ENCODE results near the gene FGF19.

Gene FGF19

DNA sequence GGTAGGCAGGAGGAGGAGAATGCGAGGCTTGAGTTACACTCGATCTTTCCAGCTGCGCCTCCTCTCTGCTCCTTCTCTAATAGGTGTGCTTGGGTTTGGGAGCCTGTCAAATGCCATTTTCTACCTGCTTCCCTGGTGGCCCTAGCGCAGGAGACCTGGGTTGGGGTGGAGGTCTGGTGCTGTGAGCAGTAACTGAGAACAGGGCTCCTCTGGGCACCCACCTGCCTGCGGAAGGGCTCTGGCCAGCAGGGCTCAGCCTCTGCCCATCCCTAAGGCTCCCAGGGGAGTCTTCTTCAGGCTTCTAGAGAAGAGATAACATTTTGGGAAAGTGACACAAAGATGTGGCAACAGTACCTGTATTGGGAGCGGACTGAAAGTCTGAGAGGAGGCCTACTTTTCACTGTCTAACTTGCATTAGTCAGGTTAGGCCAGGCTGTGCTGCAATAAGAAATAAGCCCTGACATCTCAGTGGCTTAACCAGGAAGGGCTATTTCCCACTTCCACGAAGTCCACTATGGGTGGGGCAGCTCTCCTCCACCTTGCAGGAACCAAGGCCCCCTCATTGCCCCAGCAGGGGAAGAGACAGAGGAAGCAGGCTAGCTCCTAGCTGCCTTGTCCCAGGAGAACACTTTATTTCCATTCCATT is 21.0 kb downstream of the FGF19 start:
- Mint-ChIP-seq H3K4me3 (no peak overlapping the region), H3K27me3 (peaks cover 36% of the 10 kb centered on the region), H3K4me1 (ENCODE audit: low read depth) (peaks cover 9% of the 10 kb centered on the region), H3K27ac (no peak overlapping the region), H3K36me3 (ENCODE audit: low read depth) (no peaks in the 10 kb centered on the region), H3K9me3 (no peaks in the 10 kb centered on the region)
- intact Hi-C loops (cut with micrococcal nuclease), result loop anchor here (10.0 kb wide), 1 partner anchor 512 kb away; no protein-coding TSS in a partner anchor

DNA sequence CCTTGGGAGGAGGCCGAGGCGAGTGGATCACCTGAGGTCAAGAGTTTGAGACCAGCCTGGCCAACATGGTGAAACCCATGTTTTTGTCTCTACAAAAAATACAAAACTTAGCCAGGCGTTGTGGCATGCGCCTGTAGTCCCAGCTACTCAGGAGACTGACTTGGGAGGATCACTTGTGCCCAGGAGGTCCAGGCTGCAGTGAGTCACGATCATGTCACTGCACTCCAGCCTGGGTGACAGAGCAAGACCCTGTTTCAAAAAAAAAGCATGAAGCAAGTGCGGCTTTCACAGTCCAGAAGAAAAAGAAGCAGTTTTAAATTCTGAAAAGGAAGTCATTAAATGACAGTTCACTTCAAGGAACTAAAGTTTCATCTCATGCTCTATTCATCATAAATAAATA is 21.6 kb downstream of the FGF19 start:
- Mint-ChIP-seq H3K4me1 (ENCODE audit: low read depth) (peaks cover 9% of the 10 kb centered on the region), H3K9me3 (no peaks in the 10 kb centered on the region), H3K27ac (no peak overlapping the region), H3K36me3 (ENCODE audit: low read depth) (no peaks in the 10 kb centered on the region), H3K4me3 (no peak overlapping the region), H3K27me3 (peaks cover 35% of the 10 kb centered on the region)
- intact Hi-C loops (cut with micrococcal nuclease), result loop anchor here (10.0 kb wide), 1 partner anchor 513 kb away; no protein-coding TSS in a partner anchor

DNA sequence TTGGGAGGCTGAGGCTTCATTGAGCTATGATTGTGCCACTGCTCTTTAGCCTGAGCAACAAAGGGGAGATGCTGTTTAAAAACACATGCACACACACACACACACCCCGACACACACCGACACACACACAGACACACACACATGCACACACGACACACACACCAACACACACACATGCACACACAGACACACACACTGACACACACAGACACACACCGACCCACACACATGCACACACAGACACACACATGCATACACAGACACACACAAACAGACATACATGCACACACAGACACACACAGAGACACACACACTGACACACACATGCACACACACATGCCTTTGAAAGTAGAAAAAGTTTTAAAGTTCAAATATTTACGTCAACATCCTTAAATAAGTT is 23.1 kb downstream of the FGF19 start:
- intact Hi-C loops (cut with micrococcal nuclease), result loop anchor here (10.0 kb wide), 1 partner anchor 514 kb away; no protein-coding TSS in a partner anchor
- H3K27ac Mint-ChIP-seq, result no peak overlapping the region
- peaks cover 4% of the 10 kb centered on the region for H3K4me1 Mint-ChIP-seq (ENCODE audit: low read depth)
- H3K27me3 Mint-ChIP-seq, result peaks cover 28% of the 10 kb centered on the region
- H3K4me3 Mint-ChIP-seq, result no peak overlapping the region
- H3K9me3 Mint-ChIP-seq, result no peaks in the 10 kb centered on the region
- H3K36me3 Mint-ChIP-seq (ENCODE audit: low read depth), result no peaks in the 10 kb centered on the region

DNA sequence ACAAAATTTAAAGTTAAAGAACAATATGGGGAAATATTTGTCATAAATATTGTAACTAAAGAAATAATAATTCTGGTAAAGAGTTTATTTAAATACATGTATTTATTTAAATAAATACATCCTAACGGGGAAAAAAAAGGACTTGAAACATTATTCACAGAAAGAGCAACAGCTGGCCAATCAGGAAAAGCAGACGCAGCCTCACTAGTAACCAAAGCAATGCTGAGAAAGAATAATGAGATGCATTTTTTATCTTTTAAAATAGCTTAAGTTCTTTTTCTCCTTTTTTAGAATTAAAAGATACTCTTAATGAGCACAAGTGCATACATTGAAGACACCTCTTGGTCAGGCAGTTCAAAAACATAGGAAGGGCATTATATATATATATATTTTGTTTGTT is 26.1 kb downstream of the FGF19 start:
- intact Hi-C loops (cut with micrococcal nuclease), result no loop called here
- Mint-ChIP-seq H3K4me1 (ENCODE audit: low read depth) (peaks cover 25% of the 10 kb centered on the region), H3K4me3 (no peak overlapping the region), H3K27me3 (peaks cover 19% of the 10 kb centered on the region), H3K9me3 (no peaks in the 10 kb centered on the region), H3K36me3 (ENCODE audit: low read depth) (peaks cover 18% of the 10 kb centered on the region), H3K27ac (no peak overlapping the region)

DNA sequence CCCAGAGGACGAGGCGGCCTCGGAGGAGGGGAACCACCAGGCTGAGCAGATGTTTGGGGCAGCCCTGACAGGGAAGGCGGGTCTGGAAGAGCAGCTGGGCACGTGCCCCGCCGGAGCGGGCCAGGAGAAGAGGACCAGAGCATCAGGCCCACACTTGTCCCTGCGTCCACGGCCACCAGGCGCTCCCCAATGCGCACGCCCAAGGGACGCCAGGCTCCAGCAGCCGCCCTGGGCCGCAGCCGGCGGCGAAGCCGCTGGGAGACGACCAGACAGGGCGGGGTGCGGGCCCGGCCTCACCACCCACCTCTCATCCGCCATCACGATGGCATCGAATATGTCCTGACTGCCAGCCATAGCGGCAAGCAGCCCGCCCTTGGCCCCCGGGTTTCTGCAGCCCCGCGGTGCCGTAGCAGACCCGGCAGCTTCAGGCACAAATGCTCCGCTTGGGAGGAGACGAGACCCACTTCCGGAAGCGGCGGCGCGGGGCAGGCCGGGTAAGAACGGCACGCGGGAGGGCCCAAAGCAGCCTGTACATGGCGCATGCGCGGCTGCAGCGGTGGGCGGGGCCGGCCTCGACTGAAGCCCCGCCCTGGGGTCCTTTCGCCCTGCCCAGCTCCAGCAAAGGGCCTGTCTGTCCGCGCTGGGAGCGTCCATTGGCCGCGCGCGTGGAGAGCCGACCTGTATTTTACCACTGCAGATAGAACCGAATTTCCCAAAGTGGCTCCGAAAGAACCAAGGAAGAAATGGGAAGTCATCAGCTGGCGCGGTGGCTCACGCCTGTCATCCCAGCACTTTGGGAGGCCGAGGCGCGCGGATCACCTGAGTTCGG is 28.7 kb downstream of the FGF19 start, which contains the start of gene LTO1:
LTO1 (minus strand) TSS at position 468 of the 829 bp plus-strand sequence; CDS start at position 354, 114 bp downstream.
- Mint-ChIP-seq H3K9me3 (no peaks in the 10 kb centered on the region), H3K4me3 (peak within 1 kb of the TSS; percentile 95), H3K4me1 (ENCODE audit: low read depth) (peaks cover 37% of the 10 kb centered on the region), H3K27me3 (peaks cover 15% of the 10 kb centered on the region), H3K27ac (peak within 1 kb of the TSS; percentile 90), H3K36me3 (ENCODE audit: low read depth) (peaks cover 44% of the 10 kb centered on the region)
- intact Hi-C loops (cut with micrococcal nuclease), result no loop called here

DNA sequence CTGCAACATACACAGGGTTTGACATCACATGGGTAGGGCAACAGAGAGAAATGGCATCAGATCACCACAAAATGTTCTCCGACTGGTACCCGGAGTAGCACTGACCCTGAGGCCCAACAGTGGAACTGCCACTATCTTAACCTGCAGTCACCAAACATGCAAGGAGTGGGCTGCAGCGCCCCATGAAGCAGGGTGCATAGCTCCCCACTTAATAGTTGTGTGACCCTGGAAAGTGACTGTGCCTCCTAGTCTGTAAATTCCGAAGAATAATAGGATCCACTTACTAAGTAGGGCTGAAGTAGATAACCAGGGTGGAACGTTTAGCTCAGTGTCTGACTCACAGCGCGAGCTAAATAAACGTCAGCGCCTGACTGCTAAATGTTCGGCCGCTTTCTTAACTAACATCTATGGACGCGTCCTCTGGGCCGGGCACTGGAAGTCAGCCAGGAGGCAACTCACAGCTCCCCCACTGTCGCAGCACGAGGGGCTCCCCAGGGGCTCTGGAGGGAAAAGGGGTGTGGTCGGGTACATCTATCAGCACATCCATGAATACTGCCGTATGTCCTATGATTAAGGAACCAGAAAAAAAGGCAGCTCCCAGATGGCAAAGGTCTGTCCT is 29.4 kb downstream of the FGF19 start:
- H3K4me1 Mint-ChIP-seq (ENCODE audit: low read depth), result peaks cover 38% of the 10 kb centered on the region
- intact Hi-C loops (cut with micrococcal nuclease), result no loop called here
- H3K4me3 Mint-ChIP-seq, result peak overlapping the region; percentile 95
- no peaks in the 10 kb centered on the region for H3K9me3 Mint-ChIP-seq
- peaks cover 52% of the 10 kb centered on the region for H3K36me3 Mint-ChIP-seq (ENCODE audit: low read depth)
- peak overlapping the region; percentile 90 for H3K27ac Mint-ChIP-seq
- peaks cover 15% of the 10 kb centered on the region for H3K27me3 Mint-ChIP-seq

DNA sequence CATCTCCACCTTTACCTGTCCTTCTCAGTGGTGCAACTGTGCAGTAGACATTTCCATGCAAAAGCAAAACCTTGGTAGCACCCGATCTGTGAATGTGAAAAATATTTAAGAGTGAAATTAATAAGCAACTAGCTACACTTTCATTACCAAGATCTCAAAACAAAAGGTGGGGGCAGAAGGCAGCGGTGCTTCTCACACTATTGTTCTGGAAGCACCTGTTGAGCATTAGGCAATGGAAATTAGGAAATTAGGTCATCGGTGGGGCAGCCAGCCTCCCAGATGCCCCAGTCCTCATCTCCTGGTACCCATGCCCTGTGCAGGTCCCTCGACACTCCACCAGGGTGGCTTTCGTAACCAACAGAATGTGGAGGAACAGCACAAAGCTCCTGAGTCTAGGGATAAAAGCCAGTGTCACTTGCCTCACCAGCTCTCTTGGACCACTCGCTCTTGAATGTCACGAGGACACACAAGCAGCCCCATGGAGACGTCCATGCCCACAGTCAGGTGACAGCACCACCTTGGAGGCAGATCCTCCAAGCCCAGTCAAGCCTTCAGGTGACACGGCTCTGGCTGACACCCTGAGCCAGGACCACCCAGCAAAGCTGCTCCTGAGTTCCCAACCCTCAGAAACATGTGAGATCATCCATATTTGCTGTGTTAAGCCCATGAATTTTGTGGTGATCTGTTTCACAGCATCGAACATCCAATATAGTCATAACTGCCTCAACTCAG is 31.9 kb downstream of the FGF19 start:
- H3K9me3 Mint-ChIP-seq, result no peaks in the 10 kb centered on the region
- peaks cover 38% of the 10 kb centered on the region for H3K4me1 Mint-ChIP-seq (ENCODE audit: low read depth)
- H3K27ac Mint-ChIP-seq, result no peak overlapping the region
- no peak overlapping the region for H3K4me3 Mint-ChIP-seq
- intact Hi-C loops (cut with micrococcal nuclease), result no loop called here
- peaks cover 76% of the 10 kb centered on the region for H3K36me3 Mint-ChIP-seq (ENCODE audit: low read depth)
- peaks cover 9% of the 10 kb centered on the region for H3K27me3 Mint-ChIP-seq

DNA sequence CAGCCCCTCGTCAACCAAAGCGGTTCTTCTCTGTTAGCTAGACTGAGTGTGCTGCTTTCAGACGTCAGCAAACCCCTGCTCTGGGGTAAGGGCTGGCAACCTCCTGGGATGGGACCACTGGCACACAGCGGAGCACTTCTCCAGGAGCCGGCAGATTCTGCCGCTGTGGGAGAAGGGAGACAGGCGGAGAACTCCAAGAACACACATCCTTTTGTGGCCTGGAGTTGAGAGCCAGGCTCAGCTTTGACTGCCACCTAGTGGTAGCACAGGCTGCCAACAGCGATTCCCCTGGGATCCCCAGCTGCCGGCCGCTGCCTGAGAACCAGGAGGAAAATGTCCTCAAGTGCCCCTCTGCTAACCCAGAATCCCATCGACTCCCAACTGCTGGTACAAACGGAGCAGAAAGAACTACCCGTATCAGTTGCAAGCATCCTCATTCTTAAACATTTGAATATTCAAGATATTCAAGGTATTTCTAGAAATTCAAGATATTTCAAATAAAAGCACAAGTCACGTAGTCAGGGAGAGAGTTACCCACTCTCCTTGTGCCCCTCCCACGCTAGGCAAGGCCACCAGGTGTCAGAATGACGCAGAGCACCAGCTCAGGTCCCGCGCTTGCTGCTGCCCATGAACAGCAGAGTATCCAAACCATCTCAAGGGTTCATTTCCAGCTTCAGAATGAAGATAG is 33.5 kb downstream of the FGF19 start:
- H3K27me3 Mint-ChIP-seq, result no peaks in the 10 kb centered on the region
- peaks cover 91% of the 10 kb centered on the region for H3K36me3 Mint-ChIP-seq (ENCODE audit: low read depth)
- H3K27ac Mint-ChIP-seq, result no peak overlapping the region
- intact Hi-C loops (cut with micrococcal nuclease), result no loop called here
- peaks cover 34% of the 10 kb centered on the region for H3K4me1 Mint-ChIP-seq (ENCODE audit: low read depth)
- no peaks in the 10 kb centered on the region for H3K9me3 Mint-ChIP-seq
- no peak overlapping the region for H3K4me3 Mint-ChIP-seq

DNA sequence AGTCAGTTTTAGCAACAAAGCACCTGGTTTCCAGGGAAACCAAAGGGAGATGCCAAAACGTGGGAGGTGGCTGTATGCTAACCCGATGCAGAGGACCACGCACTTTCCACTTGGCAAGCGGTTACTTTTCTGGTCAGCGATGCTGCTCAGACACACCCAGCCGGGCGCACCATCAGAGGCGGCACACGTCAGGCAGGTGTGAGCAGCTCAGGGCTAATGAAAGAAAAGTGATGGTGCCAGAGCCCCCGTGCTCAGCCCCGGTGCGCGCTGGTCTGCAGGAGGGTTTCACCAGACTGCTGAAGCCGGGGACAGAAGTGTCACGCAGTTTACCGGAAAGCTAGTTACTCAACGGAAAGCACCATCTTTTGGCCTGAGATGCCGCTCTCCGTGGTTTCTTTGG is 34.3 kb downstream of the FGF19 start:
- intact Hi-C loops (cut with micrococcal nuclease), result no loop called here
- Mint-ChIP-seq H3K4me3 (no peak overlapping the region), H3K27ac (no peak overlapping the region), H3K9me3 (no peaks in the 10 kb centered on the region), H3K27me3 (no peaks in the 10 kb centered on the region), H3K36me3 (ENCODE audit: low read depth) (peaks cover 91% of the 10 kb centered on the region), H3K4me1 (ENCODE audit: low read depth) (peaks cover 31% of the 10 kb centered on the region)

DNA sequence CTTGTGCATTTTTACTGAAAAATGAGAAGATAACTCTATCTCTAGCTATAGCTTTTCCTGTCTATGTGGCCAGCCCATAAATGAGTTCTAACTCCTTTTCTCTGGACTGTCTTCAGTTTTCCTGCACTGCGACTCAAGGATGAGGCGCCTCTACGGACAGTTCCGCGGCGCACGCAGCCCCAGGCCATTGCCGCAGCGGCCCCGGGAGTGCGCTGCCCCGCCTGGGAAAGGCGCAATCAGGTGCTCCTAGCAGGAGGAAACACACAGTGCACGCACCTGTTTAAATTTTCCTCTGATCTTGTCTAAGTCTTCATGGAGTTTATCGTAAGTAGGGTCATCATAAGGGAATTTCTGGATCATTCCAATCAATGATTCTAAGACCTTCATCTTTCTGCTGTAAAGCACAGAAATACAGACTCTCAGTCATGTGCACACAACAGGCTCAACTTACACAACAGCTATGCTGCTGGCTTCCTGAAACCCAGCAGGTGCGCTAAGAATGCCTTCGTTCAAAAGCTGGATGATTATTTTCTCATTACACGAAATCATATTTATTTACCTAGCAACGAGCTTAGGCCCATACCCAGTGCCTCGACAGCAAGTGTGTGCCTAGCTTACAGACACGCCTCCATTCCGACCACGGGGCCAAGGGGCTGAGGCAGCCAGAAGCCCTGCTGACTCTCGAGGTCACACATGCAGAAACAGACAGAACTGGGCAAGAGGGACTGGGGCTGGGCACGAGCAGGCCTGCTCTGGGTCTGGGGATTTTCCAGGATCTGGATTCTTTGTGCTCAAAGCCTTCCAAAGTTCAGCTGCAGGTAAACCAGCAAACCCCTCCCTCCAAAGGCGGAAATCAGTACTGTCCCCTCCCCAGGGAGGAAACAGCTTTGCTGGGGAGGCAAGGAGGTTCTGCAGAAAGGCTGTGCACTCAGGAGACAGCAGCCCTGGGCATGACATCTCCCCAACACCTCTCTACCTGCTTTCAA is 35.9 kb downstream of the FGF19 start:
- H3K36me3 Mint-ChIP-seq (ENCODE audit: low read depth), result peaks cover 100% of the 10 kb centered on the region
- H3K9me3 Mint-ChIP-seq, result no peaks in the 10 kb centered on the region

DNA sequence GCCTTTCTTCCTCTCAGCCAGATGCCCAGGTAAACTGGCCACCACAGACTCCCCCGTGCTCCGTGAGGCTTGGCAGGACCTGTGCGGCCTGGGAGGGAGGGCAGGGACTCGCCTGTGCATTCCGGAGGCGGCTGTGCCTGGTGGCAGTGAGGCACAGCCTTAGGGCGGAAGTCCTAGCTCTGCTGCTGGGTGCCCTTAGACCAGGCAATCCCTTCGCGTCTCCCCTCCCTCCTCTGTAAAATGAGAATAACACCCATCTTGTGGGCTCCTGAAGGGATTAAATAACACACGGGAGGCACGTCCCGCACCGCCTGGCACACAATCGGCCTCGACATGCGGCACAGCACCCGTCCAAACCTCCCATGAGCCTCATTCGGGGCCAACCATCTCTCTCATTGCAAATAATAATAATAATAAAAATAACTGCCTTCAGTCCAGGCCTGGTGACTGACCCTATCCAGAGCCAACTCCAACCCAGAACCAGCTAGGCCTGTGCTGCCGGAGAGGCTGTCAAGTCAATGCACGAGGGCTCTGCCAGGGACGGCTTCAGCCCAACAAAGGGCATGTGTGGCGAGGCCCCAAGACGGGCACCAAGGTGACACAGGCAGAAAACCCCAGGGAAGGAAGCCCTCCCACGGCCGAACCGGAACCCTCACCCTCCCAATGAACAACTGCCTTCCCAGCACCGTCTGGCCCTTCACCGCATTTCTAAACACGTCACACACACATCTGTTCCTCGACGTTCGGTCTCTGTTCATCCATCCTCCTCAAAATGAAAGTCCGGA is 36.9 kb downstream of the FGF19 start:
- Mint-ChIP-seq H3K9me3 (no peaks in the 10 kb centered on the region), H3K4me3 (no peak overlapping the region), H3K27ac (no peak overlapping the region), H3K27me3 (no peaks in the 10 kb centered on the region), H3K36me3 (ENCODE audit: low read depth) (peaks cover 93% of the 10 kb centered on the region), H3K4me1 (ENCODE audit: low read depth) (peaks cover 18% of the 10 kb centered on the region)
- intact Hi-C loops (cut with micrococcal nuclease), result no loop called here

More for the DNA sequence above, 35.9 kb downstream of the FGF19 start:
- Mint-ChIP-seq H3K4me1 (ENCODE audit: low read depth) (peaks cover 18% of the 10 kb centered on the region), H3K27me3 (no peaks in the 10 kb centered on the region), H3K4me3 (no peak overlapping the region), H3K27ac (no peak overlapping the region)
- intact Hi-C loops (cut with micrococcal nuclease), result no loop called here

DNA sequence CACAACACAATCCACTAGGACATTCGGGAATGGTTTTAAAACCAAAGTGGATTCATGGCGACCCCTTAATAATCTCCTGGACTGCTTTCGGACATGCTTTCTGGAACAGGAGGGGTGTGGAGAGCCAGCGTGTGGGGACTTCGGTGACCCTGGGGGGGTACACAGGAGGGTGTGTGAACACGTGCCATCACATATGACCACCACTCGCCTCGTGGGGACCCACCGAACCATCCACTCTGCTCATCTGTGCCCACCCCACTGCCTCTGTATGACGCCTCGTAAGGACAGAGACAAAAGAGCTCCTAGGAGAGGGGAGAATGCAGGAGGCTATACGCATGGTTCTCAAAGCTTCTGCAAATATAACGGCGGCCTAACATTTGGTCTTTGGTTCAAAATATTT is 37.6 kb downstream of the FGF19 start:
- H3K4me1 Mint-ChIP-seq (ENCODE audit: low read depth), result peaks cover 20% of the 10 kb centered on the region
- no peaks in the 10 kb centered on the region for H3K9me3 Mint-ChIP-seq
- H3K4me3 Mint-ChIP-seq, result no peak overlapping the region
- intact Hi-C loops (cut with micrococcal nuclease), result no loop called here
- H3K27me3 Mint-ChIP-seq, result no peaks in the 10 kb centered on the region
- H3K27ac Mint-ChIP-seq, result no peak overlapping the region
- H3K36me3 Mint-ChIP-seq (ENCODE audit: low read depth), result peaks cover 89% of the 10 kb centered on the region
